PC-9 (cell line): ENCODE results near the gene NHEJ1.

Experiments
- CTCF ChIP-seq: fragments of 200-600 bp; sonication (generic); conservative IDR thresholded peaks from 2 replicates; pipeline ENCODE4 v1.6.1; 2017; ENCODE audit warnings: mixed run types, antibody characterized with exemption, mild to moderate bottlenecking, moderate library complexity
- EZH2 ChIP-seq: fragments of 200-600 bp; sonication (generic); IDR thresholded peaks from 2 replicates; pipeline ENCODE4 v1.8.0; 2017; ENCODE audit warnings: antibody characterized with exemption, low read depth

DNA sequence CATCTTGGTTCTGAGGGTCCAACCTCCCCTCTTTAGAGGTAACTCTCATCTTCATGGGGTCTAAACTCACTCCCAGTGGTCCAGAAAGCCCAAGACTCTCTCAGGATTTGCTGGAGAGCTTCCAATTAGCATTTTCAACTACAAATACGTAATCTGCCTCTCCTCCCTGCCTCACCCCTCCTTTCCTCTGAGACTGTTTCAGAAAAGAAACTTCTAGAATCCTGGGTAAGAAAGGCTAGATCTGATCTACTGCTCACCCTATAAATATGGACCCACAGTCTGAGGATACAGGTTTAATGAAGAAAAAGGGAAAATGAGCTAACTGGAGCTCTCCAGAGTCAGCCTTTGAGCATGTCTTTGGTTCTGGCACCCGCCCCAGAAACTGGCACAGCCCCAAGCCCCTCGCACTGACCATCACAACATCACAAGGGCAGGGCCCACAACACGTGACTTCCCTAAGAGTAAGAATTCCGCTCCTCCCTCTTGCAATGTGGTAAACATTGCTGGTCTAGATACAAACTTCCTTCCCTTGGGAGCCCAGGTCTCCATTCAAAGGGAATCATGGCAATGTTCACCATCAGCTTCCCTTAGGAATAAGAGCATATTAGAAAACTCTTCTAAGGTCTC, 78.2 kb downstream of the NHEJ1 start:
- no peak for TF ChIP-seq CTCF
- TF ChIP-seq EZH2 = no peak
